GM19193 (cell line): ENCODE measurements around the gene GJC1.

Experiments
- POLR2A ChIP-seq: IDR thresholded peaks from 4 replicates; pipeline ENCODE4 v1.6.1; 2011; ENCODE audit not compliant: insufficient read depth, insufficient read length; ENCODE audit errors: extremely low read depth

GJC1 gene

GRCh38 chr17:44766409-44767038 lies 63.6 kb downstream of the GJC1 start:
- no peak for TF ChIP-seq POLR2A

- no peak for TF ChIP-seq POLR2A
These were observed 64.1 kb downstream of the GJC1 start for GRCh38 chr17:44765965-44766364.

- TF ChIP-seq POLR2A = no peak
These were observed 66.9 kb downstream of the GJC1 start for GRCh38 chr17:44763170-44763569.

DNA sequence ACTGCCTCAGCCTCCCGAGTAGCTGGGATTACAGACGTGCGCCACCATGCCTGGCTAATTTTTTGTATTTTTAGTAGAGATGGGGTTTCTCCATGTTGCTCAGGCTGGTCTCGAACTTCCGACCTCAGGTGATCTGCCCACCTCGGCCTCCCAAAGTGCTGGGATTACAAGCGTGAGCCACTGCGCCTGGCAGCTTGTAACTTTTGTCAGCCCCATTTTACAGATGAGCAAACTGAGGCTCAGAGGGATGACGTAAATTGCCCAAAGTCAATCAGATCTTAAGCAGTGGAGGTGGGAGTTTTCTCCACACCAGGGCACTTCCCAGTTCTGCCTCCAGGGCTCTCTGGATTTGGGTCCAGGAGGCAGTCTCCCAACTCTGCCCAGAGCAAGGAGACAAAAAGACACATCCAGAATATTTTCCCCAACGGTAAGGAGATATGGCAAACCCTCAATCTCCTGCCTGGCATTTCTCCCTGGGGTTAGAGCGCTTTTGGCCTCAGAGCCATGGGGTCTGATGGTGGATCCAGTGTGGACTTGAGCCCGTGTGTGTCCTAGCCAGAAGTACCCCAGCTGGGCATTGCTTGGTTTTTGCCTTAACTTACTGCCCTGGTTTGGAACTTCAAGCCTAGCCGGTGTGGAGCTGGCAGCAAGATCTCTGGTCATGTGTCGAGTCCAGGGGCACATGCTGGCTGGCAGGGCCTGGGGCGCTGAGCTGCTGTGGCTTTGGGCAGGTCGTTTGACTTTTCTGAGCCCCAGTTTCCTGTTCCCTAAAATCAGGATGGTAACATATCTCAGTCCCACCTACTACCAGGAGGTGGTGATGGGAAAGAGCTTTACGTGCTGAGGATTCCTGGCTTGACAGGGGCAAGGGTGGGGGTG lies 67.9 kb downstream of the GJC1 start:
- TF ChIP-seq POLR2A = no peak

DNA sequence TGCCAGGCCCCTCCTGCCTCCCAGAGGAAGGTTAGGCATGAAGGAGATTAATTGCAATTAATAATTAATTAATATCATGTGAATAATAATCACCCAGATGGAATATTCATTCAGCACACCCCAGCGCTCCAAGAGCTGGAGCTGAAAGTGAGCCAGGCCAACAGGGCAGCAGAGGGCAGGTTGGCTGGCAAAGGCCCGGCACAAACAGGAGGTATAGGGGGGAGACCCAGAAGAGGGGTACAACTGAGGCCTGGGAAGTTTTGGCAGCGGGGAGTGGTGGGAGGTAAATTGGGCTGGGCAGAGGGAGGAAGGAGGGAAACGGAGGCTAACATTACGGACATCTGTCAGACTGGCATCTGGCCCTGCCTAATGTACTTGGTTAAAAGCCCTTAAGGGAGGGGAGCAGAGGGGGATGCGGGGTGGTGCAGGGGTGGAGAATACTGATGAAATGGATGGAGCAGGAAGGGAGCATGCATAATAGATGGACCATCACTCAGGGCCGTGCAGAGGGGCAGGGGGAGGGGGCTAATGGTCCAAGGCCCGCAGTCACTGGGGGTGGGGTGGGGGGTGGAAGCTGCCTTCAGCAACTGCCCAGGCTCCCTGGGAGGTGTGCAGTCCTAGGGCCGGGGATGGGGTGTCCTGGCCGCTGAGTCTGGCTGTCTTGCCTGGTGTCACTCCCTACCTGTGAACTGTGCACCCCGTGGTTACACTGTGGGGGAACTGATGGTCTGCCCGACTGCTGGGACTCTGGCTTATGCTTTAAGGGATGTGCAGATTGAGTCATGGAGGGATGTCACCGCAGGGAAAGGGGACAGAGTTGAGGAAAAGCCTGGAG lies 69.4 kb downstream of the GJC1 start:
- TF ChIP-seq POLR2A = no peak

- no peak for TF ChIP-seq POLR2A
These were observed 70.2 kb downstream of the GJC1 start for GRCh38 chr17:44759916-44760243.

DNA sequence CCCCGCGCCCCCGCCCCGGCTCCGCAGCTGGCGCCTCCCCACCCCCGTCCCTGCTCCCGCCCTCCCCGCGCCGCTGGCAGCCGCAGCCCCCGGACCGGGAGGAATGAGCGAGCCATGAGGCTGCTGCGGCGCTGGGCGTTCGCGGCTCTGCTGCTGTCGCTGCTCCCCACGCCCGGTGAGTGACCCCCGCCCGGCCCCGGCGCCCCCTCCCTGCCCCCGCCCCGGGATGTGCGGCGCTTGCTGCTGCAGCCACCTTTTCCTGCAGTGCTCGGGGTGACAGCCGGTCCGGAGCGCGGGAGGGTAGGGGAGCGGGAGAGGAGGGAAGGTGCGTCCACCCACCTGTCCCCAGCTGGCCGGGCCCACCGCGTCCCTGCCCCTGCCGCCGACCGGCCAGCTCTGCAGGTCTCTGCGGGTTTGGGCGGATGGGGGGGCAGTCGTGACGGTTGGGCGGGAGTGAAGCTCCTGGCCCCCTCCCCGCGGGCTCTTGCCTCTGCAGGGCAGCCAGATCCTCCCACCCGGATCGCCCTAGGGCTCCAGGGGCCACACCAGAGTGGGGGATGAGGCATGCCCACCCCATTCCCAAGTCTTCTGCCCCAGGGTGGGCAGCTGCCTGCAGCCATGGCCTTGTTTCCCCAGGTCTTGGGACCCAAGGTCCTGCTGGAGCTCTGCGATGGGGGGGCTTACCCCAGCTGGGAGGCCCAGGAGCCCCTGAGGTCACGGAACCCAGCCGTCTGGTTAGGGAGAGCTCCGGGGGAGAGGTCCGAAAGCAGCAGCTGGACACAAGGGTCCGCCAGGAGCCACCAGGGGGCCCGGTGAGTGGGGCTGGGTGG lies 70.8 kb downstream of the GJC1 start:
- no peak for TF ChIP-seq POLR2A

- no peak for TF ChIP-seq POLR2A
These were observed 71.5 kb downstream of the GJC1 start, which contains the start of gene ADAM11 for GRCh38 chr17:44758414-44759085. Gene ADAM11 (plus strand): TSS chr17:44758988. CDS start chr17:44759200, 212 bp downstream.

DNA sequence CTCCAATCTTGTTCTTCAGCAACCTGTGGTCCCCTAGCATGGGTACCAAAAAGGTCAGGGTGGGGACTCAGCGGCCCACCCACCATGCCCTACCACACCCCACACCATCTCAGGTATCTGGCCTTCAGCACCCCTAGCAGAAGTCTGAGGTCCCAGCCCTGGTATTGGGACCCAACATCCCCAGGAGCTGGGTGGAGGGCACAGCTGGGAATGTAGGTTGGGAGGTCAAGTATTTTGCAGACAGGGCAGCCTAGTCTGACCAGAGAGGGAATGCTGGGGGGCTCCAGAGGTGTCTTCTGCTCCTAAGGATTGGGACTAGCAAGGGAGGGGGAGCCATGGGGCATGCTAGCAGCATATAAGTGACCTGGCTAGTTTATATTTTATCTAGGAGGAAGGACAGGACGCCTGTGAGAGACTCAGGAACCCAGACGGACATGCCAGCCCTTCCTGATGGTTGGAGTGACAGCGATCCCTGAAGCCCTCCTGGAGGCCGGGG lies 72.1 kb downstream of the GJC1 start:
- no peak for TF ChIP-seq POLR2A

DNA sequence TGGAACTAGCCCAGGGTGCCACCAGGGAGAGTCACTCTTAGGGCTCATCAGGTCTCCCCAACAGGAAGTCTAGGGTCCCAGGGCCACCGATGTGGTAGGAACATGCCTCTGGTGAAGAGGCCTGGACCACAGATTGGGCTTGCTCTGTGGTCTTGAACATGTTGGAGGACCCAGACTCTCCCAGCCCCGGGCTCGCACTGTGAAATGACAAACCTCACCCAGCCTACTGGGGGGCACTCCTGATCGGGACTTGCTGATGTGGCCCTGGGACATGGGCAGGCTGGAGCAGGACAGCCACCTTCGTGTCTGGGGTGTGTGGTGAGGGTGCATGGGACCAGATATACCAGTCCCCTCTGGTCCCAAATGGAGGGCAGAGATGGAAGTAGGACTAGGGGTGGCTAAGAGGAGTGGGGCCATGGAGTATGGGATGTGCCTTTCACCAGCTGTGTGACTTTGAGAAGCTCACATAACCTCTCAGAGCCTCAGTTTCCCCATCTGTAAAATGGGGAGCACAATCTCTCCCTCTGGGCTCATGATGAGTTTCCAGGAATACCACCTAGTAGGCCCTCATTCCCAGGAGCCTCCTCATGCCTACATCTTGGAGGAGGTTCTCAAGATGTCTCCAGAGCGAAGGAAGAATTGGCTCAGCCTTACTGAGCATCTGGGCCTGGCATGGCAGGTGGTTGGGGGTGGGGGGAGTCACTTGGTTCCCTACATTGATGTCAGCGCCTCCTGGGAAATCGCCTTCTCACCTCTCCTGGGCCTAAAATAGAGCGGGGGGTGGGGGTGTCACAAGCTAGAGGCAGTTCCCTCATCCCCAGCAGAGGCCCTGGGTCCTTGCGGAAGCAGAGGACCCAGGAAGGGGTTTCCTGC lies 72.8 kb downstream of the GJC1 start:
- no peak for TF ChIP-seq POLR2A

DNA sequence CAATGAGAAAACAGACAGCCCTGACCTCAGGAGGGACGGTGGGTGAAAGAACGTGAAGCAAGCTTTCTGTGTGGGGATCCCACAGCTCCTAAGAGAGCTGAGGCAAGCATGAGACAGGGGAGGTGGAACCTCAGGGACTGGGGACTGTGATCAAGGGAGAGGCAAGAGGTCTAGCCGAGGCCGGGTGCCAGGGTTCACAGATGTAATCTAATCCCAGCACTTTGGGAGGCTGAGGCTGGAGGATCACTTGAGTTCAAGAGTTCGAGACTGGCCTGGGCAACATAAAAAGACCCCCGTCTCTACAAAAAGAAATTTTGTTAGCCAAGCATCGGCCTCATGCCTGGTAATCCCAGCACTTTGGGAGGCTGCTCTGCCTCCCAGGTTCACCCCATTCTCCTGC lies 75.8 kb downstream of the GJC1 start:
- TF ChIP-seq POLR2A = no peak

- TF ChIP-seq POLR2A = no peak
These were observed 76.9 kb downstream of the GJC1 start for GRCh38 chr17:44752953-44753861.
